HG03108 (cell line): ENCODE results near the gene LTBP1.
"Not testable (repeated sequence)": the region's sequence is repeated elsewhere in the genome, so short reads cannot be mapped to it uniquely, and the experiment has no call there.

Experiments
- ATAC-seq: cut with Tn5 transposase; IDR thresholded peaks from one replicate; pipeline ENCODE4 v1.9.1; 2021; ENCODE audit warnings: moderate library complexity; ENCODE audit not compliant: unreplicated experiment

The LTBP1 gene

GRCh38 chr2:33215299-33215698 is 268.5 kb downstream of the LTBP1 start:
- ATAC-seq, result no peak

GRCh38 chr2:33215983-33216382 is 269.2 kb downstream of the LTBP1 start:
- no peak for ATAC-seq

- ATAC-seq, result no peak
These were observed 269.9 kb downstream of the LTBP1 start for GRCh38 chr2:33216508-33217182.

- no peak for ATAC-seq
These were observed 270.7 kb downstream of the LTBP1 start for GRCh38 chr2:33217406-33217805.

- ATAC-seq, result no peak
These were observed 272.4 kb downstream of the LTBP1 start for GRCh38 chr2:33219114-33219513.

GRCh38 chr2:33219850-33220275 is 273.1 kb downstream of the LTBP1 start:
- ATAC-seq, result no peak

- ATAC-seq, result no peak
These were observed 273.8 kb downstream of the LTBP1 start for GRCh38 chr2:33220533-33220932.

GRCh38 chr2:33221046-33221784 is 274.5 kb downstream of the LTBP1 start:
- no peak for ATAC-seq

GRCh38 chr2:33222309-33222708 is 275.6 kb downstream of the LTBP1 start:
- no peak for ATAC-seq

GRCh38 chr2:33223856-33224255 is 277.1 kb downstream of the LTBP1 start:
- ATAC-seq, result no peak

- no peak for ATAC-seq
These were observed 278.6 kb downstream of the LTBP1 start for GRCh38 chr2:33225350-33225749.

- ATAC-seq, result no peak
These were observed 279.8 kb downstream of the LTBP1 start for GRCh38 chr2:33226546-33226945.

GRCh38 chr2:33229646-33230045 is 282.9 kb downstream of the LTBP1 start:
- no peak for ATAC-seq

- ATAC-seq, result no peak
These were observed 283.4 kb downstream of the LTBP1 start for GRCh38 chr2:33230195-33230594.

- ATAC-seq, result no peak
These were observed 284.1 kb downstream of the LTBP1 start for GRCh38 chr2:33230842-33231241.

- ATAC-seq, result not testable (repeated sequence)
These were observed 288.8 kb downstream of the LTBP1 start for GRCh38 chr2:33235559-33235958.

GRCh38 chr2:33236482-33237385 is 290.0 kb downstream of the LTBP1 start:
- no peak for ATAC-seq

- no peak for ATAC-seq
These were observed 291.4 kb downstream of the LTBP1 start for GRCh38 chr2:33238111-33238510.

GRCh38 chr2:33240178-33240577 is 293.4 kb downstream of the LTBP1 start:
- ATAC-seq, result no peak

- ATAC-seq, result no peak
These were observed 294.3 kb downstream of the LTBP1 start for GRCh38 chr2:33241072-33241471.

GRCh38 chr2:33241581-33241980 is 294.8 kb downstream of the LTBP1 start:
- ATAC-seq, result no peak
